Liver (tissue), 9 donors: Measurements from ENCODE around the gene CENPN. TPM values are rescaled to one million over a fixed set of nuclear protein-coding genes. Genes with fewer than 3 reads are reported as not detected.

Source experiments
- DNase-seq: peaks from one replicate; pipeline ENCODE4 v3.0.0-alpha.2; 2017; ENCODE audit warnings: low spot score
- H3K27ac ChIP-seq, 2 donors: one replicate each; pipeline ENCODE4 v1.7.0; 2013; ENCODE audit warnings: inconsistent platforms in 2 of 2, low read length in 2 of 2, control low read depth in 1 of 2, low read depth in 1 of 2, mild to moderate bottlenecking in 1 of 2
- H3K27me3 ChIP-seq, 4 donors: one replicate each; pipeline versions ENCODE4 v1.6.1 to v1.7.0; 2013; ENCODE audit warnings: low read length in 3 of 4, inconsistent platforms in 1 of 4, mild to moderate bottlenecking in 1 of 4, moderate library complexity in 1 of 4; ENCODE audit not compliant: control insufficient read depth in 4 of 4, insufficient read depth in 4 of 4
- H3K36me3 ChIP-seq, 4 donors: one replicate each; pipeline versions ENCODE4 v1.6.1 to v1.7.0; 2013; ENCODE audit warnings: low read length in 3 of 4, mild to moderate bottlenecking in 3 of 4, low read depth in 1 of 4, moderate library complexity in 1 of 4; ENCODE audit not compliant: control insufficient read depth in 4 of 4, insufficient read depth in 3 of 4
- H3K4me1 ChIP-seq, 4 donors: one replicate each; pipeline versions ENCODE4 v1.6.1 to v1.7.0; 2013; ENCODE audit warnings: low read length in 3 of 4, mild to moderate bottlenecking in 3 of 4, moderate library complexity in 1 of 4; ENCODE audit not compliant: control insufficient read depth in 4 of 4, insufficient read depth in 4 of 4
- H3K4me3 ChIP-seq, 3 donors: one replicate each; pipeline versions ENCODE4 v1.6.1 to v1.7.0; 2013; ENCODE audit warnings: low read length in 3 of 3, control low read depth in 1 of 3, low read depth in 1 of 3, mild to moderate bottlenecking in 1 of 3
- H3K9ac ChIP-seq, 2 donors: one replicate each; pipeline ENCODE4 v1.7.0; 2013; ENCODE audit warnings: low read length in 2 of 2, mild to moderate bottlenecking in 2 of 2, moderate library complexity in 2 of 2, control low read depth in 1 of 2, low read depth in 1 of 2
- H3K9me3 ChIP-seq, 4 donors: one replicate each; pipeline versions ENCODE4 v1.6.1 to v1.7.0; 2013; ENCODE audit warnings: low read length in 3 of 4; ENCODE audit not compliant: control insufficient read depth in 4 of 4
- CTCF ChIP-seq: fragments of 150-350 bp; IDR thresholded peaks from 2 replicates; pipeline ENCODE4 v1.5.1; 2017; ENCODE audit warnings: improper control_type of control experiment, low read depth, low read length; ENCODE audit not compliant: missing input control
- EGR1 ChIP-seq, 2 donors: IDR thresholded peaks; 2 replicates each; pipeline ENCODE4 v1.6.1; 2016 to 2018; ENCODE audit warnings: antibody characterized with exemption in 2 of 2, low read depth in 2 of 2
- FOXA1 ChIP-seq: IDR thresholded peaks from 2 replicates; pipeline ENCODE4 v1.6.1; 2016; ENCODE audit warnings: antibody characterized with exemption
- FOXA2 ChIP-seq: IDR thresholded peaks from 2 replicates; pipeline ENCODE4 v1.6.1; 2016; ENCODE audit warnings: antibody characterized with exemption
- GABPA ChIP-seq, 2 donors: IDR thresholded peaks in 1 of 2; conservative IDR thresholded peaks in 1 of 2; 2 replicates each; pipeline ENCODE4 v1.6.1; 2016; ENCODE audit warnings: antibody characterized with exemption in 2 of 2, mild to moderate bottlenecking in 1 of 2, moderate library complexity in 1 of 2
- HNF4A ChIP-seq, 2 donors: conservative IDR thresholded peaks; 2 replicates each; pipeline ENCODE4 v1.6.1; 2016; ENCODE audit warnings: antibody characterized with exemption in 2 of 2, mild to moderate bottlenecking in 2 of 2
- JUND ChIP-seq, 2 donors: IDR thresholded peaks; 2 replicates each; pipeline ENCODE4 v1.6.1; 2016; ENCODE audit warnings: antibody characterized with exemption in 2 of 2
- RAD21 ChIP-seq, 2 donors: IDR thresholded peaks; 2 replicates each; pipeline ENCODE4 v1.6.1; 2016; ENCODE audit warnings: antibody characterized with exemption in 2 of 2, mild to moderate bottlenecking in 2 of 2
- RXRA ChIP-seq, 2 donors: IDR thresholded peaks; 2 replicates each; pipeline ENCODE4 v1.6.1; 2017 to 2018; ENCODE audit warnings: antibody characterized with exemption in 2 of 2, mild to moderate bottlenecking in 1 of 2
- TAF1 ChIP-seq: conservative IDR thresholded peaks from 2 replicates; pipeline ENCODE4 v1.6.1; 2016; ENCODE audit warnings: antibody characterized with exemption, mild to moderate bottlenecking
- WGBS: extraction: QIAGEN DNeasy Blood & Tissue Kit; methylation state at CpG from one replicate; pipeline ENCODE4 v1.1.7; 2013; 5-methylcytosine and 5-hydroxymethylcytosine counted together
- polyA plus RNA-seq, 2 donors: library from polyadenylated mRNA; stranded (reverse) in 1 of 2; unstranded in 1 of 2; fragments of 200-250 nt in 1 of 2; fragments of >200 nt in 1 of 2; fragmentation: Nextera tagmentation in 1 of 2; extraction: Ambion mirVana in 1 of 2; gene quantifications; one replicate each; pipeline versions ENCODE4 v1.2.1 to v1.2.3, GENCODE V29; 2013 to 2015
- total RNA-seq, 2 donors: library from RNA; depleted of rRNA; stranded (reverse); fragments of >200 nt; gene quantifications; one replicate each; pipeline ENCODE4 v1.2.3, GENCODE V29; 2014
- TF ChIP-seq, protein P1 (sequence below): IDR thresholded peaks from 2 replicates; pipeline ENCODE4 v1.6.1; 2016; ENCODE audit warnings: antibody characterized with exemption, mild to moderate bottlenecking
- donor health status: healthy.
- donor health status: healthy.
- donor health status: healthy.
- donor health status: healthy.
- donor health status: healthy.

Gene CENPN
- total and polyA plus RNA-seq, 4 donors, result 1.8 to 30.8 (median 7.9) TPM

DNA sequence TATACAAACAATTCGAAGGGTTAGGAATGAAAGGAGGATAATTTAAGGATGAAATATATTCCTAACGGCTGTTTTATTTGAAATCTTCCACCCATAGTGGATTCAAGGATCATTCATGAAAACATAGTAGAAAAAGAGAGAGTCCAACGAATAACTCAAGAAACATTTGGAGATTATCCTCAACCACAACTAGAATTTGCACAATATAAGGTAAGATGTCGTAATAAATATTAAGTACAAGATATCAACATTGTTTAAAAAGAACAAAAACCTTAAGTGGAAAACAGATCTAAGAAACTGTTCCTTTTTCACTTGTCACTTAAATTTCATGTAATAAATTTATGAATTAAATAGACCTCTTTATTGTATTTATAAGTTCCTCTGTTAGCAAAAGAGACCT is 19.4 kb downstream of the CENPN start (continued):
- TF ChIP-seq, protein P1, sequence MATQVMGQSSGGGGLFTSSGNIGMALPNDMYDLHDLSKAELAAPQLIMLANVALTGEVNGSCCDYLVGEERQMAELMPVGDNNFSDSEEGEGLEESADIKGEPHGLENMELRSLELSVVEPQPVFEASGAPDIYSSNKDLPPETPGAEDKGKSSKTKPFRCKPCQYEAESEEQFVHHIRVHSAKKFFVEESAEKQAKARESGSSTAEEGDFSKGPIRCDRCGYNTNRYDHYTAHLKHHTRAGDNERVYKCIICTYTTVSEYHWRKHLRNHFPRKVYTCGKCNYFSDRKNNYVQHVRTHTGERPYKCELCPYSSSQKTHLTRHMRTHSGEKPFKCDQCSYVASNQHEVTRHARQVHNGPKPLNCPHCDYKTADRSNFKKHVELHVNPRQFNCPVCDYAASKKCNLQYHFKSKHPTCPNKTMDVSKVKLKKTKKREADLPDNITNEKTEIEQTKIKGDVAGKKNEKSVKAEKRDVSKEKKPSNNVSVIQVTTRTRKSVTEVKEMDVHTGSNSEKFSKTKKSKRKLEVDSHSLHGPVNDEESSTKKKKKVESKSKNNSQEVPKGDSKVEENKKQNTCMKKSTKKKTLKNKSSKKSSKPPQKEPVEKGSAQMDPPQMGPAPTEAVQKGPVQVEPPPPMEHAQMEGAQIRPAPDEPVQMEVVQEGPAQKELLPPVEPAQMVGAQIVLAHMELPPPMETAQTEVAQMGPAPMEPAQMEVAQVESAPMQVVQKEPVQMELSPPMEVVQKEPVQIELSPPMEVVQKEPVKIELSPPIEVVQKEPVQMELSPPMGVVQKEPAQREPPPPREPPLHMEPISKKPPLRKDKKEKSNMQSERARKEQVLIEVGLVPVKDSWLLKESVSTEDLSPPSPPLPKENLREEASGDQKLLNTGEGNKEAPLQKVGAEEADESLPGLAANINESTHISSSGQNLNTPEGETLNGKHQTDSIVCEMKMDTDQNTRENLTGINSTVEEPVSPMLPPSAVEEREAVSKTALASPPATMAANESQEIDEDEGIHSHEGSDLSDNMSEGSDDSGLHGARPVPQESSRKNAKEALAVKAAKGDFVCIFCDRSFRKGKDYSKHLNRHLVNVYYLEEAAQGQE, result no peak
- no peak for TF ChIP-seq TAF1

DNA sequence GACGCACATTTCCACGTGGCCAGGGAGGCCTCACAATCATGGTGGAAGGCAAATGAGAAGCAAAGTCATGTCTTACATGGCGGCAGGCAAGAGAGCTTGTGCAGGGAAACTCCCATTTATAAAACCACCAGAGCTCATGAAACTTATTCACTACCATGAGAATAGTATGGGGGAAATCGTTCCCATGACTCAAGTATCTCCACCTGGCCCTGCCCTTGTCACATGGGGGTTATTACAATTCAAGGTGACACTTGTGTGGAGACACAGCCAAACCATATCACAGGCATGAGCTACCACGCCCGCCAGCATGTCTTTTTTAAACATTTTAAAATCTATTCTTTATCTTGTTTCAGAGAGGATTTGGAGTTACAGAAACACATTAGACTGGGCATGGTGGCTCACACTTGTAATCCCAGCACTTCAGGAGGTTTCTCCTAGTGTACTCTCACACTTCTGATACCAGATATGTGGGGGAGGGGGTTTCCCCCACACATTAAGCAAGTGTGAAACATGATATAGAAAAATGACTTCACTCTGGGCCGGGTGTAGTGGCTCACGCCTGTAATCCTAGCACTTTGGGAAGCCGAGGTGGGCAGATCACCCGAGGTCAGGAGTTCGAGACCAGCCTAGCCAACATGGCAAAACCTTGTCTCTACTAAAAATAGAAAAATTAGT is 23.1 kb downstream of the CENPN start:
- H3K9ac ChIP-seq, result no peak overlapping the region
- no peaks in the 10 kb centered on the region for H3K9me3 ChIP-seq
- H3K27me3 ChIP-seq, result no peaks in the 10 kb centered on the region
- no peak overlapping the region for H3K4me3 ChIP-seq
- WGBS, result 97% methylated on average over 11 of the region's 11 CpGs
- H3K4me1 ChIP-seq, result no peaks in the 10 kb centered on the region
- TF ChIP-seq HNF4A (conservative IDR thresholded peaks at IDR 0.05) (no peak), FOXA2 (no peak)
- TF ChIP-seq, protein P1, result no peak
- no peak for DNase-seq
- no peak overlapping the region for H3K27ac ChIP-seq
- H3K36me3 ChIP-seq, result peaks cover 1 to 11% (median 5%) of the 10 kb centered on the region in 4 donors

- TF ChIP-seq EGR1 (IDR thresholded peaks at IDR 0.05; ENCODE audit: low read depth in 2 of 2), result no peak
- TF ChIP-seq GABPA (IDR thresholded peaks at IDR 0.05 in 1 of 2, conservative IDR thresholded peaks at IDR 0.05 in 1 of 2), result peak in 1 of 2 donors; percentile 73
- TF ChIP-seq RXRA (IDR thresholded peaks at IDR 0.05), result no peak
- TF ChIP-seq RAD21 (IDR thresholded peaks at IDR 0.05), result peak; percentile 77
- TF ChIP-seq FOXA1, result no peak
- no peak for TF ChIP-seq FOXA2
- TF ChIP-seq, protein P1, result no peak
- TF ChIP-seq CTCF, result peak; percentile 100
- no peak for TF ChIP-seq JUND (IDR thresholded peaks at IDR 0.05)
- Histone ChIP-seq H3K4me1 (peaks cover 8 to 17% (median 13%) of the 10 kb centered on the region in 4 donors), H3K27ac (peak within 1 kb of the TSS; percentile 19 to 25), H3K9ac (peak within 1 kb of the TSS; percentile 77 to 89), H3K4me3 (peak within 1 kb of the TSS; percentile 67 to 91 (median 80)), H3K27me3 (no peaks in the 10 kb centered on the region), H3K9me3 (no peaks in the 10 kb centered on the region), H3K36me3 (peaks cover 0 to 4% (median 0%) of the 10 kb centered on the region in 4 donors)
- DNase-seq, result peak; percentile 90
- WGBS, result 5% methylated on average over 54 of the region's 54 CpGs
Measured at GRCh38 chr16:81035398-81035974, 28.5 kb downstream of the CENPN start, which contains the start of gene ATMIN. Gene ATMIN (plus strand): TSS chr16:81035842. CDS start chr16:81035871, 29 bp downstream.
